Mesendoderm (in vitro differentiated cells): Measurements from ENCODE around the gene DENND1A.

Source experiments
- DNase-seq: peaks from one replicate; pipeline ENCODE4 v3.0.0; 2013
- H2AK5ac ChIP-seq: 2 replicates; pipeline ENCODE4 v1.6.1; 2013; ENCODE audit warnings: low read length, inconsistent platforms
- H2BK120ac ChIP-seq: 2 replicates; pipeline ENCODE4 v1.6.1; 2013; ENCODE audit warnings: low read depth, mild to moderate bottlenecking, low read length, moderate library complexity, mixed read lengths
- H2BK15ac ChIP-seq: replicated peaks from 2 replicates; pipeline ENCODE4 v1.6.1; 2013; ENCODE audit warnings: low read depth, mild to moderate bottlenecking, moderate library complexity
- H2BK5ac ChIP-seq: 2 replicates; pipeline ENCODE4 v1.6.1; 2013; ENCODE audit warnings: low read length, inconsistent platforms
- H3K18ac ChIP-seq: 2 replicates; pipeline ENCODE4 v1.6.1; 2013; ENCODE audit warnings: mild to moderate bottlenecking, low read length, mixed read lengths
- H3K23ac ChIP-seq: one replicate; pipeline ENCODE4 v1.6.1; 2013; ENCODE audit warnings: low read length
- H3K27ac ChIP-seq: 2 replicates; pipeline ENCODE4 v1.5.1; 2013; ENCODE audit warnings: low read depth, mild to moderate bottlenecking, inconsistent platforms, low read length, moderate library complexity
- H3K27me3 ChIP-seq: 2 replicates; pipeline ENCODE4 v1.6.1; 2013; ENCODE audit warnings: low read length, control low read depth, mild to moderate bottlenecking, inconsistent platforms; ENCODE audit not compliant: insufficient read depth, poor library complexity
- H3K36me3 ChIP-seq: 2 replicates; pipeline ENCODE4 v1.6.1; 2013; ENCODE audit warnings: low read length, inconsistent platforms; ENCODE audit not compliant: control insufficient read depth, insufficient read depth
- H3K4ac ChIP-seq: one replicate; pipeline ENCODE4 v1.6.1; 2013; ENCODE audit warnings: low read depth, mild to moderate bottlenecking, low read length, moderate library complexity
- H3K4me1 ChIP-seq: 2 replicates; pipeline ENCODE4 v1.6.1; 2013; ENCODE audit warnings: low read depth, low read length, inconsistent platforms; ENCODE audit not compliant: control insufficient read depth
- H3K4me2 ChIP-seq: 2 replicates; pipeline ENCODE4 v1.6.1; 2013; ENCODE audit warnings: low read length
- H3K4me3 ChIP-seq: 2 replicates; pipeline ENCODE4 v1.5.1; 2013; ENCODE audit warnings: mild to moderate bottlenecking, low read length
- H3K56ac ChIP-seq: one replicate; pipeline ENCODE4 v1.6.1; 2013; ENCODE audit warnings: low read length
- H3K79me1 ChIP-seq: 2 replicates; pipeline ENCODE4 v1.6.1; 2013; ENCODE audit warnings: low read length, inconsistent platforms
- H3K79me2 ChIP-seq: 2 replicates; pipeline ENCODE4 v1.6.1; 2013; ENCODE audit warnings: mild to moderate bottlenecking, low read length; ENCODE audit not compliant: control insufficient read depth, insufficient read depth
- H3K9ac ChIP-seq: 2 replicates; pipeline ENCODE4 v1.6.1; 2013; ENCODE audit warnings: low read length, inconsistent platforms
- H4K5ac ChIP-seq: one replicate; pipeline ENCODE4 v1.6.1; 2013; ENCODE audit warnings: low read length
- H4K8ac ChIP-seq: one replicate; pipeline ENCODE4 v1.6.1; 2013; ENCODE audit warnings: low read depth, mild to moderate bottlenecking, control low read depth, low read length, moderate library complexity
- WGBS: extraction: QIAGEN DNeasy Blood & Tissue Kit; methylation state at CpG from one replicate; pipeline ENCODE4 v1.1.7; 2013; ENCODE audit warnings: low lambda C conversion rate, missing lambda C conversion rate; ENCODE audit not compliant: insufficient coverage; ENCODE audit errors: extremely low coverage; 5-methylcytosine and 5-hydroxymethylcytosine counted together

Gene DENND1A

GRCh38 chr9:123682746-123683145 lies 247.2 kb downstream of the DENND1A start:
- Histone ChIP-seq H2BK5ac (no peak overlapping the region), H2BK120ac (no peak overlapping the region), H3K79me2 (no peaks in the 10 kb centered on the region), H3K9ac (no peak overlapping the region), H3K36me3 (no peaks in the 10 kb centered on the region), H3K79me1 (no peaks in the 10 kb centered on the region), H3K23ac (no peak overlapping the region), H4K8ac (no peak overlapping the region), H3K4me3 (no peak overlapping the region), H3K18ac (no peak overlapping the region), H4K5ac (no peak overlapping the region), H2AK5ac (no peak overlapping the region), H3K4me2 (no peak overlapping the region), H2BK15ac (no peak overlapping the region), H3K27ac (no peak overlapping the region), H3K4ac (no peak overlapping the region), H3K4me1 (peaks cover 2% of the 10 kb centered on the region), H3K27me3 (no peaks in the 10 kb centered on the region), H3K56ac (no peak overlapping the region)
- no CpG with 5 or more reads among the region's 2 CpGs for WGBS
- no peak for DNase-seq

- Histone ChIP-seq H3K79me1 (no peaks in the 10 kb centered on the region), H2AK5ac (no peak overlapping the region), H3K56ac (no peak overlapping the region), H3K36me3 (no peaks in the 10 kb centered on the region), H4K5ac (no peak overlapping the region), H3K27me3 (no peaks in the 10 kb centered on the region), H2BK5ac (no peak overlapping the region), H3K79me2 (no peaks in the 10 kb centered on the region), H3K4me3 (no peak overlapping the region), H3K23ac (no peak overlapping the region), H2BK120ac (no peak overlapping the region), H2BK15ac (no peak overlapping the region), H3K4me1 (peaks cover 2% of the 10 kb centered on the region), H3K18ac (no peak overlapping the region), H3K4me2 (no peak overlapping the region), H3K9ac (no peak overlapping the region), H3K27ac (no peak overlapping the region), H4K8ac (no peak overlapping the region), H3K4ac (no peak overlapping the region)
- no peak for DNase-seq
- WGBS: no CpG with 5 or more reads among the region's 8 CpGs
These were observed 249.6 kb downstream of the DENND1A start for GRCh38 chr9:123680352-123680751.

GRCh38 chr9:123679330-123679987 lies 250.5 kb downstream of the DENND1A start:
- Histone ChIP-seq H4K8ac (no peak overlapping the region), H4K5ac (no peak overlapping the region), H3K18ac (no peak overlapping the region), H2BK120ac (no peak overlapping the region), H3K23ac (no peak overlapping the region), H3K9ac (no peak overlapping the region), H2BK15ac (no peak overlapping the region), H3K4ac (no peak overlapping the region), H3K4me2 (no peak overlapping the region), H3K4me3 (no peak overlapping the region), H3K56ac (no peak overlapping the region), H3K79me1 (no peaks in the 10 kb centered on the region), H3K27me3 (no peaks in the 10 kb centered on the region), H3K36me3 (no peaks in the 10 kb centered on the region), H2AK5ac (no peak overlapping the region), H3K27ac (no peak overlapping the region), H3K79me2 (no peaks in the 10 kb centered on the region), H3K4me1 (no peaks in the 10 kb centered on the region), H2BK5ac (no peak overlapping the region)
- no CpG with 5 or more reads among the region's 16 CpGs for WGBS
- DNase-seq: no peak

GRCh38 chr9:123678878-123679329 lies 251.0 kb downstream of the DENND1A start:
- H3K4me1 ChIP-seq: no peaks in the 10 kb centered on the region
- no peak overlapping the region for H3K23ac ChIP-seq
- no peaks in the 10 kb centered on the region for H3K79me1 ChIP-seq
- H3K4me2 ChIP-seq: no peak overlapping the region
- no peak overlapping the region for H2BK120ac ChIP-seq
- no peak overlapping the region for H4K8ac ChIP-seq
- no peaks in the 10 kb centered on the region for H3K27me3 ChIP-seq
- H3K56ac ChIP-seq: no peak overlapping the region
- no peak overlapping the region for H2BK15ac ChIP-seq
- no peak overlapping the region for H3K18ac ChIP-seq
- no peak overlapping the region for H3K4me3 ChIP-seq
- H3K27ac ChIP-seq: no peak overlapping the region
- H3K9ac ChIP-seq: no peak overlapping the region
- H2AK5ac ChIP-seq: no peak overlapping the region
- WGBS: no CpG with 5 or more reads among the region's 5 CpGs
- no peak for DNase-seq
- H3K36me3 ChIP-seq: no peaks in the 10 kb centered on the region
- no peak overlapping the region for H4K5ac ChIP-seq
- H3K4ac ChIP-seq: no peak overlapping the region
- H2BK5ac ChIP-seq: no peak overlapping the region
- H3K79me2 ChIP-seq: no peaks in the 10 kb centered on the region

- Histone ChIP-seq H3K79me2 (no peaks in the 10 kb centered on the region), H3K23ac (no peak overlapping the region), H2BK120ac (no peak overlapping the region), H3K4me1 (no peaks in the 10 kb centered on the region), H3K4me3 (no peak overlapping the region), H2AK5ac (no peak overlapping the region), H3K4ac (no peak overlapping the region), H3K36me3 (no peaks in the 10 kb centered on the region), H2BK15ac (no peak overlapping the region), H3K56ac (no peak overlapping the region), H4K5ac (no peak overlapping the region), H3K18ac (no peak overlapping the region), H3K27ac (no peak overlapping the region), H3K4me2 (no peak overlapping the region), H3K79me1 (no peaks in the 10 kb centered on the region), H3K9ac (no peak overlapping the region), H2BK5ac (no peak overlapping the region), H4K8ac (no peak overlapping the region), H3K27me3 (no peaks in the 10 kb centered on the region)
- no peak for DNase-seq
- WGBS: no CpG with 5 or more reads among the region's 15 CpGs
These were observed 251.7 kb downstream of the DENND1A start for GRCh38 chr9:123678038-123678877.
